NCI-H748 treated with DMSO at 0.1 percent for 48 hours (cell line): ENCODE results near the gene PRKAR2A.
"Not testable (repeated sequence)": the region's sequence is repeated elsewhere in the genome, so short reads cannot be mapped to it uniquely, and the experiment has no call there.

Experiments used
- DNase-seq: peaks from one replicate; lab custom pipeline; 2025; lab: John Stamatoyannopoulos, UW

Gene PRKAR2A

GRCh38 chr3:48778565-48778964 is 69.1 kb downstream of the PRKAR2A start:
- not testable (repeated sequence) for DNase-seq

- DNase-seq = no peak
These were observed 70.8 kb downstream of the PRKAR2A start for GRCh38 chr3:48776854-48777253.

GRCh38 chr3:48770192-48770502 is 77.5 kb downstream of the PRKAR2A start:
- no peak for DNase-seq

GRCh38 chr3:48765376-48765775 is 82.3 kb downstream of the PRKAR2A start:
- no peak for DNase-seq

GRCh38 chr3:48762816-48763215 is 84.9 kb downstream of the PRKAR2A start:
- no peak for DNase-seq

- not testable (repeated sequence) for DNase-seq
These were observed 87.6 kb downstream of the PRKAR2A start for GRCh38 chr3:48759991-48760540.

- not testable (repeated sequence) for DNase-seq
These were observed 88.1 kb downstream of the PRKAR2A start for GRCh38 chr3:48759531-48759930.

- no peak for DNase-seq
These were observed 88.6 kb downstream of the PRKAR2A start for GRCh38 chr3:48759071-48759470.

- no peak for DNase-seq
These were observed 91.0 kb downstream of the PRKAR2A start for GRCh38 chr3:48756640-48757039.

GRCh38 chr3:48750856-48751255 is 96.8 kb downstream of the PRKAR2A start:
- no peak for DNase-seq

GRCh38 chr3:48748754-48749153 is 98.9 kb downstream of the PRKAR2A start:
- no peak for DNase-seq

- no peak for DNase-seq
These were observed 100.0 kb downstream of the PRKAR2A start for GRCh38 chr3:48747706-48748105.

GRCh38 chr3:48747015-48747615 is 100.6 kb downstream of the PRKAR2A start:
- no peak for DNase-seq

GRCh38 chr3:48743773-48744172 is 103.9 kb downstream of the PRKAR2A start:
- no peak for DNase-seq

- not testable (repeated sequence) for DNase-seq
These were observed 106.4 kb downstream of the PRKAR2A start for GRCh38 chr3:48741226-48741625.

GRCh38 chr3:48739955-48740823 is 107.5 kb downstream of the PRKAR2A start:
- no peak for DNase-seq

- no peak for DNase-seq
These were observed 108.1 kb downstream of the PRKAR2A start for GRCh38 chr3:48739617-48739954.

GRCh38 chr3:48738926-48739616 is 108.6 kb downstream of the PRKAR2A start:
- DNase-seq = no peak

GRCh38 chr3:48738144-48738536 is 109.5 kb downstream of the PRKAR2A start:
- no peak for DNase-seq

GRCh38 chr3:48735075-48735767 is 112.5 kb downstream of the PRKAR2A start:
- not testable (repeated sequence) for DNase-seq

GRCh38 chr3:48734541-48734940 is 113.1 kb downstream of the PRKAR2A start:
- not testable (repeated sequence) for DNase-seq
